SK-N-SH (cell line): ENCODE measurements around the gene ATP1A1.

Experiments used
- CHD2 ChIP-seq: fragments of 150-350 bp; IDR thresholded peaks from 2 replicates; pipeline ENCODE4 v1.6.1; 2018; ENCODE audit warnings: low read length; ENCODE audit not compliant: partially characterized antibody
- CTCF ChIP-seq: fragments of 200-600 bp; sonication (generic); IDR thresholded peaks from 2 replicates; pipeline ENCODE4 v1.6.1; 2017; ENCODE audit warnings: antibody characterized with exemption, mild to moderate bottlenecking, moderate library complexity
- EP300 ChIP-seq, 2 experiments: IDR thresholded peaks; 2 replicates each; pipeline versions ENCODE4 v1.4.0 to v1.6.1; 2012; ENCODE audit warnings: borderline replicate concordance in 1 of 2, low read depth in 1 of 2, low read length in 1 of 2
- FOXM1 ChIP-seq: IDR thresholded peaks from 2 replicates; pipeline ENCODE4 v1.4.0; 2012; ENCODE audit warnings: low read depth, mild to moderate bottlenecking
- GATA2 ChIP-seq: sonication (generic); formaldehyde crosslinking; IDR thresholded peaks from 2 replicates; pipeline ENCODE4 v1.5.0; 2020; ENCODE audit warnings: mild to moderate bottlenecking, missing genetic modification reagents
- MAX ChIP-seq: IDR thresholded peaks from 2 replicates; pipeline ENCODE4 v1.4.0; 2012; ENCODE audit warnings: low read depth
- NRF1 ChIP-seq: IDR thresholded peaks from 2 replicates; pipeline ENCODE4 v1.6.1; 2012; ENCODE audit warnings: low read depth, mild to moderate bottlenecking, low read length
- POLR2AphosphoS5 ChIP-seq: IDR thresholded peaks from 2 replicates; pipeline ENCODE4 v1.6.1; 2012; ENCODE audit warnings: low read depth, low read length
- RAD21 ChIP-seq: IDR thresholded peaks from 2 replicates; pipeline ENCODE4 v1.6.1; 2012; ENCODE audit warnings: mild to moderate bottlenecking, low read length
- TAF1 ChIP-seq: IDR thresholded peaks from 2 replicates; pipeline ENCODE4 v1.6.1; 2012; ENCODE audit warnings: low read depth, mild to moderate bottlenecking, low read length, moderate library complexity, borderline replicate concordance
- USF1 ChIP-seq: IDR thresholded peaks from 2 replicates; pipeline ENCODE4 v1.4.0; 2012; ENCODE audit warnings: low read depth, borderline replicate concordance
- YY1 ChIP-seq: IDR thresholded peaks from 2 replicates; pipeline ENCODE4 v1.4.0; 2012; ENCODE audit warnings: low read depth, mild to moderate bottlenecking

- TF ChIP-seq TAF1, result no peak
- no peak for TF ChIP-seq CHD2
- no peak for TF ChIP-seq CTCF
- no peak for TF ChIP-seq EP300 (IDR thresholded peaks at IDR 0.05; ENCODE audit: borderline replicate concordance in 1 of 2, low read depth in 1 of 2, low read length in 1 of 2)
- no peak for TF ChIP-seq POLR2AphosphoS5
- no peak for TF ChIP-seq RAD21
- no peak for TF ChIP-seq NRF1
- TF ChIP-seq MAX, result no peak
- TF ChIP-seq GATA2 (CRISPR knock-in tag), result peak; percentile 85
- TF ChIP-seq FOXM1, result no peak
- no peak for TF ChIP-seq YY1
- no peak for TF ChIP-seq USF1
Observed at GRCh38 chr1:116415699-116416533, 42.9 kb downstream of the ATP1A1 start.
